T-helper 1 cell treated with Interleukin-12 subunit alpha and Interleukin-12 subunit beta and Interleukin-4 antibody, amounts not matched to agents 30 ng/mL and 1 ng/mL, for 36 hours (primary cell): ENCODE measurements around the gene CDNF. TPM values are rescaled to one million over a fixed set of nuclear protein-coding genes. Genes with fewer than 3 reads are reported as not detected.
"Not testable (repeated sequence)": the region's sequence is repeated elsewhere in the genome, so short reads cannot be mapped to it uniquely, and the experiment has no call there.

ENCODE experiments used
- intact Hi-C: fragments of 100-400 bp; cut with micrococcal nuclease; formaldehyde crosslinking; loops from one replicate; pipeline ENCODE4 v1.15.1; 2024
- total RNA-seq: library from RNA; stranded (reverse); gene quantifications from 2 replicates; pipeline ENCODE4 v1.2.3, GENCODE V29; 2022

Gene CDNF
- total RNA-seq, 1 donor from 2014 or later: 1.3 TPM

GRCh38 chr10:14840178-14840577 is 2.3 kb upstream of the CDNF start:
- intact Hi-C loops: no loop called here

GRCh38 chr10:14839305-14839695 is 1.5 kb upstream of the CDNF start:
- intact Hi-C loops: loop anchor here (2.0 to 5.0 kb wide), 3 partner anchors 250 to 1537 kb away; partner anchors contain the start of genes ACBD7 and PHYH

GRCh38 chr10:14838582-14839304 is 906 bp upstream of the CDNF start:
- intact Hi-C loops: loop anchor here (1.0 to 5.0 kb wide), 18 partner anchors 40 to 1536 kb away; partner anchors contain the start of genes ACBD7, DCLRE1C, MEIG1 and NMT2

GRCh38 chr10:14837003-14837756 is 657 bp downstream of the CDNF start:
- intact Hi-C loops: loop anchor here (1.0 to 5.0 kb wide), 3 partner anchors 294 to 1535 kb away; partner anchors contain the start of gene PHYH

- intact Hi-C loops: loop anchor here (5.0 kb wide), 2 partner anchors 649 to 1534 kb away; partner anchors contain the start of gene PHYH
Measured at GRCh38 chr10:14836208-14836607, 1.6 kb downstream of the CDNF start.

- intact Hi-C loops: no loop called here
Measured at GRCh38 chr10:14833106-14833505, 4.7 kb downstream of the CDNF start.

GRCh38 chr10:14826076-14826829 is 11.6 kb downstream of the CDNF start:
- intact Hi-C loops: no loop called here

GRCh38 chr10:14823966-14824365 is 13.9 kb downstream of the CDNF start:
- intact Hi-C loops: loop anchor here (1.0 to 5.0 kb wide), 8 partner anchors 177 to 627 kb away; no protein-coding TSS in a partner anchor

GRCh38 chr10:14822879-14823755 is 14.7 kb downstream of the CDNF start:
- intact Hi-C loops: loop anchor here (1.0 to 5.0 kb wide), 8 partner anchors 176 to 626 kb away; no protein-coding TSS in a partner anchor

- intact Hi-C loops: loop anchor here (2.0 to 5.0 kb wide), 2 partner anchors 175 to 279 kb away; no protein-coding TSS in a partner anchor
Measured at GRCh38 chr10:14821635-14822375, 16.0 kb downstream of the CDNF start.

GRCh38 chr10:14820775-14821154 is 17.1 kb downstream of the CDNF start:
- intact Hi-C loops: loop anchor here (5.0 kb wide), 1 partner anchor 173 kb away; no protein-coding TSS in a partner anchor

GRCh38 chr10:14820010-14820774 is 17.6 kb downstream of the CDNF start:
- intact Hi-C loops: loop anchor here (5.0 kb wide), 1 partner anchor 173 kb away; no protein-coding TSS in a partner anchor

GRCh38 chr10:14816717-14817116 is 21.1 kb downstream of the CDNF start:
- intact Hi-C loops: not testable (repeated sequence)

GRCh38 chr10:14815681-14816080 is 22.2 kb downstream of the CDNF start:
- intact Hi-C loops: no loop called here

GRCh38 chr10:14812271-14812670 is 25.6 kb downstream of the CDNF start:
- intact Hi-C loops: no loop called here

GRCh38 chr10:14810969-14811953 is 26.6 kb downstream of the CDNF start:
- intact Hi-C loops: no loop called here

- intact Hi-C loops: no loop called here
Measured at GRCh38 chr10:14806318-14806717, 31.5 kb downstream of the CDNF start.
